Activated CD4-positive, alpha-beta T cell treated with anti-CD3 and anti-CD28 coated beads, Interleukin-2, Interleukin-6, amounts not matched to agents 100 ng/mL and 50 ng/mL, durations not matched to agents 16 hours and 8 hours (primary cell): ENCODE measurements around the gene CHAT.
A peak's percentile ranks its signal among the peaks of the same experiment; 100 is the strongest.

Experiments used
- DNase-seq: peaks from one replicate; pipeline ENCODE4 v3.0.0-alpha.2; 2020

The CHAT gene

GRCh38 chr10:49612513-49613164 lies 1.2 kb upstream of the CHAT start:
- DNase-seq = peak; percentile 14

- DNase-seq = no peak
Observed at GRCh38 chr10:49613165-49613881, 514 bp upstream of the CHAT start.

DNA sequence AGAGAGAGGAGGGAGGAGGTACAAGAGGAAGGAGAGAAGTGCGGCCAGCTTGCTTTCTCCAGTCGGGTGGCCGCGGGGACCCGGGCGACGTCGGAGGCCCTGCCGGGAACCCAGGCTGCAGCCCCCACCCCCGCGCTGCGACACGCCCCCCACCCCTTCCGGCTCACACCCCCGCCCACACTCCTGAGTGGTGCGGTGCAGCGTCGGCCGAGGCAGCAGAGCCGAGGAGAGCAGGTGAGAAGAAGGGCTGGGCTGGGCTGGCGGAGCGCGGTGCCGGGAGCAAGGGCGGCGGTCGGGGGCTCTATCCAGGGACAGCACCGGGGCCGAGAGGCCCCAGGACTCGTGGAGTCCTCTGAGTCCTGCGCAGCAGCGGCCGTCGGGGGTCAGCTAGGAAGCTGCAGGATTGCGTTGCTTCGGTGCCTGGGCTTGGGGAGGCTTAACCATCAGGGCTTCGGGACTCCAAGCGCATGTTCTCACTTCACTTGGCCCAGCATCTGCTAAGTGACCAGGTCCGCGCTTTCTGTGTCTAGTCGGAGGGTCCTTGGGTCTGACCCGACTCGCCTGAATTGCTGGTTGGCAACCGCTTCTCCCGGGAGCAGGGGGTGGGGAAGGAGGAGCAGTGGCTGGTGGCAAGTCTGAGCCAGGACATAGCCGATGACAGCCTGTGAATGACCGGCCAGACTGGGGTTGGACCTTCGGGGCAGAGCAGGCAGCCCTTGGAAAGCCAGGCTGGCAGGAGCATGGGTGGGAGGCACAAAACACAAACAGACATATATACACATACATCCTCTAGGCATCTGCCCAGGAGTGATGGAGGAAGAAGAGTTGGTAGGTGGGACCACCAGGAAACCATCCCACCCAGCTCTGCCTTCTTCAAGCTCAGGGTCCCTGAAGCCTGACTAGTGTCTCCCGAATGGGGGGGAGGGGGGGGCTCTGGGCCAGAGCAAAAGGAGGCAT lies 683 bp downstream of the CHAT start:
- no peak for DNase-seq

DNA sequence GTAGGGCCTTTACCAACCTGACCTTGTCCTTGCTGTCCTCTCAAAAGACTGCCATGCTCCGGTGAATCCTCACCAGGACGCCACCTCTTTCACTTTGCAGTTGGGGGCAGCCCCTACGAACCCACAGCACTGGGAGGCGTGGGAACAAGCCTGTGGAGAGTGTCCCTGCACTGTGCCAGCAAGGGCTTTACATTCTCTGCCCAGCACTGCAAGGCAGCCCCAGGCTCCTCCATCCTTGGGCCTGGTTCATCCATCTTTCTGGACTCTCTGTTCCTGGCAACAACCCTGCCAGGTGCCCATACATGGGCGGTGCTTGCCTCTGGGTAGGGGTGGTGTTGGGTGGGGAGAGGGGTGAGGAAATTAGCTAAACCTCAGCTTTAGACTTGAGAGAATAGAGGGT lies 1.4 kb downstream of the CHAT start:
- no peak for DNase-seq

- DNase-seq = no peak
Observed at GRCh38 chr10:49615721-49616120, 1.9 kb downstream of the CHAT start.

DNA sequence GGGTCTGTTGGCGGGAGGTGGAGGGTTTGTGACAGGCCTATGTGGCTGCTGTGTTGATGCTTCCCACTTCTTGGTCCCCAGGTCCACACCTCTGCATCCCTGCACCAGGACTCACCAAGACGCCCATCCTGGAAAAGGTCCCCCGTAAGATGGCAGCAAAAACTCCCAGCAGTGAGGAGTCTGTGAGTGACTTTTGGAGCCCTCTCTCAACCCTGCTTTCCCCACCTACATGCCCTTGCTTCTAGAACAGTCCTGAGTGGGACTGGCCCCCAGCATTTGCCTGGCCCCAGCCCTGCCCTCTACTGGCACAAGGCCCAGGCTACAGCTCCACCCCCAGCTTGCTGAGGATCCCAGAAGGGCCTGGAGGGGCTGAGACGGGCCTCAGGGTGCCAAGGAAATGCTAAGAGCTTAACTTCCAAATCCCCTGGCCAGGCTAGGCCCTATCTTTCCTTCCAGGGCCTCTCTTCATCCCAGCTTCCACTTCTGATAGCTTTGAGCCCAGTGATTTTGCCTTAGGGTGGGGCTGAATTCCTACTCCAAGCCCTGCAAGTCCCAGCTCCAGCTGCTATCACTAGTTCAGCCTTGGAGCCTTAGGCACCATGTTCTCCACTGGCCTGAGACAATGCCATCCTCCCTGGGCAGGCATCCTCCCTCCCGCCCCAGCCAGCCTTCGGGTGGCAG lies 2.7 kb downstream of the CHAT start:
- no peak for DNase-seq

DNA sequence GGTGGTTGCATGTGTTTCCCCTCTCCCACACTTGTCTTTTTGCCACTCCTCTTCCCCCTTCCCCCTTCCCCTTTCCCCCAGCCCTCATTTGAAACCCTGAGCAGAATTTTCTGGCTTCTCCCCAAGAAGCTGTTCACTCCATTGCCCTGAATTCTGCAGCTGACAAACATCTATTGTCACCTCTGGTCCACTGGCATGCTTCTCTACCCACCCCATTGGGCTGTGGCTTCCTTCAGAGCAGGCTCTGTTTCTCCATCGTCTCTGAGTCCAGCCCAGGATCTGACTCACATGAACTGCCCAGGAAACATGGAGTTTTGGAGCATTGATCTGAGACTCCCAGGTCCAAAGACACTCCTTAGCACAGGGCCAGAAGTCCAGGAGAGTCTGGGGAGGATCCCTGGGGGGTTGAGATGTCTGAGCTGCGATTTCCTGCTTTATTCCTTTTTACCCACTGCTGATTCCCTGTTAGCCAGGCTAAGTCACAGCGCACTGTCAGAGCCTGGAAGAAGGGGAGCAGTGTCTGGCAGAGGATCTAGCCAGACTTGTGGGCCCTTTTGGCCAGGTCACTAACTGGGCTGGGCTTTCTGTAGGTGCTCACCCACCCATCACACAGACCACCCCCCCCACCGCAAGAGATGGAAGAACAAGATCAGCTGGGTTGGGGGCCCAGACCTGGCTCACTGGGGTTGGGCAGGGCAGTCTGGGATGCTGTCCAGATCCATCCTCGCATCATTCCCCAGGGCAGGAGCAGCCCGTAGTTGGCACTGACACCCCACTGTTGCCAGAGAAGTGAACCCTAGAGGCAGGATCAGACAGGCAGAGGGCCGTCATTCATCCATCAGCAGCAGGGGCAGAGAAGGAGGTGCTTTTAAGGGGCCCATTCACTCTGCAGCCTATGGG lies 3.5 kb downstream of the CHAT start:
- no peak for DNase-seq

- DNase-seq = no peak
Observed at GRCh38 chr10:49618821-49619220, 5.0 kb downstream of the CHAT start.

DNA sequence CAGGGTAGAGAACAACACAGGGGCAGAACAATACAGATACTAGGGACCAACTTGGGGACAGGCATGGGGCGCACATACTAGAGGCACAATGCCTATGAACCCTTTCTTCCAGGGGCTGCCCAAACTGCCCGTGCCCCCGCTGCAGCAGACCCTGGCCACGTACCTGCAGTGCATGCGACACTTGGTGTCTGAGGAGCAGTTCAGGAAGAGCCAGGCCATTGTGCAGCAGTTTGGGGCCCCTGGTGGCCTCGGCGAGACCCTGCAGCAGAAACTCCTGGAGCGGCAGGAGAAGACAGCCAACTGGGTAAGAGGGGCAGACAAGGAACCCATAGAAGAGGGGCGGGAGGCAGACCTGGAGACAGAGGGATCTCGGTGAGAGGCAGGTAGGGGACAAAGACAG lies 5.8 kb downstream of the CHAT start:
- DNase-seq = no peak

DNA sequence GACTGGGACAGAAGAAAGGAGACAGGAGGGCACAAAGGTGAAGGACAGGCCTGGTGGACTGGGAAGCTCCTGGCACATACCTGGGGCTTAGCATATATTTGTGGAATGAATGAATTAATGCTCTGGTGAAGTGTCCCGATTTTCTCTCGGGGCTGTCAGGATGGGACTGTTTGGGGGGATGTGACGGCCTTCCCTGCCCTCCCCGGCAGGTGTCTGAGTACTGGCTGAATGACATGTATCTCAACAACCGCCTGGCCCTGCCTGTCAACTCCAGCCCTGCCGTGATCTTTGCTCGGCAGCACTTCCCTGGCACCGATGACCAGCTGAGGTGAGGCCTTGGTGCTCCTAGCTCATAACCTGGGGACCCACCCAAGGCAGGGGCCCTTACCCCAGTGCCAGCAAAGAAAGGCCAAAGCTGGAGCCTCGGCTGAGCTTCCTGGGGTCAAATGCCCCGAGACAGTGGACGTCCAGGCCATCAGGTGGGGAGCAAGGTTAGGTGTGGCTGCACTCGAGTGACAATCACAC lies 6.5 kb downstream of the CHAT start:
- no peak for DNase-seq

DNA sequence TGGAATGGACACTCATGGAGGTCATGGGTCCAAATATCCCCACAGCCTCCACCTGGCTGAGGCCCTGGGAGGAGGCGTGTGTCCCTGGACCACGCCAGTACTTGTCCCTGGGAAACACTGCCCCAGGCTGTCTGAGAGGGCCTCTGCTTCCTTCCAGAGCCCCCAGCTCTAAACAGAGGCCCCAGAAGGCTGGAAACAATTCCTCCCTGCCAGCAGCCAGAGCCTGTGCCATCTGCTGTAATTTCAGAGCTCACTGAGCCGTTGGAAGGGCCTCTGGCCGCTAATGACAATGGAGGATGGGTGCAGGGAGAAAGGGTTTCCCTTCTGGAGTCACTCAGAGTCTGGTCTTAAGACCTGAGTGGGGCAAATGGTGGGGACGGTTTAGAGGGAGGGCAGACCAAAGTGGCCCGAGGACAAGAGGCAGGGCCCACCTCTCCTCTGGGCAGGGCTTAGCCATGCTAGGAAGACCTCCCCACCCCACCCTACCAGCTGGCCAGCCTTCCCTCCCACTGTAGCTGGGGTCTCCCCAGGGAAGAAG lies 7.1 kb downstream of the CHAT start:
- DNase-seq = no peak

DNA sequence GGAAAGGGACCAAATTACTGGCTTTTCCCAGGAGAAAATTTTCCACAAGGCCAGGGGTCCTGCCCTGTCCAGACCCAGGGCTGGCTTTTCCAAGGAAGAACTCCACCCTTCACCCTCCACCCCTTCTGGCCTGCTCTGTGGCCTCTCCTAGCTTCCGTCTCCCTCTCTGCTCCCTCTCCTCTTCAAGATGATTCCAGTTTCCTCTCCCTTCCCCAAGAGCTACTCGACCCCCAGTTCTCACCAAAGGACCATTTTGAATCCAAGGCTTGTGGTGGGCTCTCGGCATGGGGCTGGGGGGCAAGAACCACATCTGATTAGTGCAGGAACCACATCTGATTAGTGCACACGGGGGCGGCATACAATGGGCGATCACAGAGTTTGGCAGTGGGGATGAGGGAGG lies 7.7 kb downstream of the CHAT start:
- DNase-seq = no peak

- DNase-seq = no peak
Observed at GRCh38 chr10:49622426-49623425, 8.9 kb downstream of the CHAT start.

DNA sequence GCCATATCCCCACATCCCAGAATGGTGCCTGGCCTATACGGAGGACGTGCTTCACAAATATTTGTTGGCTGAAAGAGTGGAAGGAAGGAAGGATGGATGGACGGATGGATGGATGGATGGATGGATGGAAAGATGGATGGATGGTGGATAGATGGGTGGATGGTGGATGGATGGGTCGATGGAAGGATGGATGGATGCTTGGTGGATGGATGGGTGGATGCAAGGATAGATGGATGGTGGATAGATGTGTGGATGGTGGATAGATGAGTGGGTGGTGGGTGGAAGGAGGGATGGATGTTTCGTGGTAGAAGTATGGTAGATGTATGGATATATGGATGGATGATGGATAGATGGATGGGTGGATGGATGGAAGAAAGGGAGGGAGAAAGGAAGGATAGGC lies 10.8 kb downstream of the CHAT start:
- DNase-seq = no peak

- no peak for DNase-seq
Observed at GRCh38 chr10:49625411-49625810, 11.6 kb downstream of the CHAT start.

- no peak for DNase-seq
Observed at GRCh38 chr10:49627038-49627437, 13.2 kb downstream of the CHAT start.

GRCh38 chr10:49627644-49628247 lies 13.9 kb downstream of the CHAT start:
- DNase-seq = no peak

- DNase-seq = no peak
Observed at GRCh38 chr10:49628599-49628998, 14.8 kb downstream of the CHAT start.

DNA sequence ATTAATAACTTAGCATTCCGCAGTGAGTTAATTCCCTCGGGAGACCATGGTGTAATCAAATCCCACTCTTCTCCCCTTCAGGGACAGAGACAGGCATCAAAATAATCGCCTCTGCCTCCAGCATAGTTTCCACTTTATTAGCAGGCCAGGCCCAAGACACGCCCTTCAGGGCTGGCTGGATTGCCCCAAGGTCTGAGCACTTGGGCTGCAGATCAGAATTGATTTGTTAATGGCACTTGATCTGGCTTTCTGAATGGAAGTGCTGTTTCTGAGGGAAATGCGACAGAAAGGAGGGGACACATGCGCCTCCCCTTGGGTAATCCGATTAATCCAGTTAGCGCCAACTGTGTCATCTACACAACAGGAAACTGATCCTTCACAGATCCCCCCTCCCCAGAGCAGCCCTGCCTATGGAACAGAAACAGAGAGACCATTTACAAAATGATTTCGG lies 15.6 kb downstream of the CHAT start:
- no peak for DNase-seq

- no peak for DNase-seq
Observed at GRCh38 chr10:49631975-49632374, 18.1 kb downstream of the CHAT start.
